ENCODE results near the gene FBLN1. TPM values are rescaled to one million over a fixed set of nuclear protein-coding genes. Genes with fewer than 3 reads are reported as not detected.
A peak's percentile ranks its signal among the peaks of the same experiment; 100 is the strongest.
"Not testable (repeated sequence)": the region's sequence is repeated elsewhere in the genome, so short reads cannot be mapped to it uniquely, and the experiment has no call there.

FBLN1 gene
- total RNA-seq, 2 donors from 2014 or later: 226 to 305 TPM

DNA sequence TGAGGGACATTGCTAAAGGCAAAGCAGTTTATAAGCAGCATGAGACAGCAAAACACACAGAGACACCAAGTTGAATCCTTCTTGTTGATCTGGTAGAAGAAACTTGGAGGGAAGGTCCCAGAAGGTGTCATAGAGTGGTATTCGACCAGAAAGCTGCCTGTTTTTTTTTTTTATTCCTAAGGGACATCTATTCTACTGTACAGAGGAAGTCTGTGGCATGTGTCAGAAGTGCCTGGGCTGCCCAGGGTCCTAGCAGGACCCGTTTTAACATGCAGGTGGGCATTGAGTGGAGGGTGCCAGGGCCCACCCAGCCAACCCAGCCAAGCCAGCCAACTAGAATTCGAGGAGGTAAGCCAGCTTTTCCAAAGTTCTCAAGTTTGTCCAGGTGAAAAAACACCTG, 100.9 kb downstream of the FBLN1 start:
- peaks cover 5% of the 10 kb centered on the region for H3K36me3 Mint-ChIP-seq (ENCODE audit: low read depth)
- Histone ChIP-seq H3K4me3 (ENCODE audit: low read length) (no peak overlapping the region), H3K27me3 (ENCODE audit: control insufficient read depth, insufficient read depth, low read length, poor library complexity, severe bottlenecking) (no peaks in the 10 kb centered on the region), H3K27ac (ENCODE audit: low read depth, low read length) (no peak overlapping the region), H3K9ac (ENCODE audit: extremely low read depth, low read length, poor library complexity, severe bottlenecking) (no peak overlapping the region), H3K9me3 (ENCODE audit: control insufficient read depth, low read length) (no peaks in the 10 kb centered on the region), H3K4me1 (ENCODE audit: control insufficient read depth, insufficient read depth, low read length) (no peaks in the 10 kb centered on the region), H3K36me3 (ENCODE audit: control insufficient read depth, insufficient read depth, low read length) (no peaks in the 10 kb centered on the region)
- WGBS, 2 experiments (ENCODE audit: insufficient coverage in 1 of 2, insufficient read length in 1 of 2): 88 to 96% methylated on average over 3 of the region's 3 CpGs
- TF ChIP-seq, protein P1, sequence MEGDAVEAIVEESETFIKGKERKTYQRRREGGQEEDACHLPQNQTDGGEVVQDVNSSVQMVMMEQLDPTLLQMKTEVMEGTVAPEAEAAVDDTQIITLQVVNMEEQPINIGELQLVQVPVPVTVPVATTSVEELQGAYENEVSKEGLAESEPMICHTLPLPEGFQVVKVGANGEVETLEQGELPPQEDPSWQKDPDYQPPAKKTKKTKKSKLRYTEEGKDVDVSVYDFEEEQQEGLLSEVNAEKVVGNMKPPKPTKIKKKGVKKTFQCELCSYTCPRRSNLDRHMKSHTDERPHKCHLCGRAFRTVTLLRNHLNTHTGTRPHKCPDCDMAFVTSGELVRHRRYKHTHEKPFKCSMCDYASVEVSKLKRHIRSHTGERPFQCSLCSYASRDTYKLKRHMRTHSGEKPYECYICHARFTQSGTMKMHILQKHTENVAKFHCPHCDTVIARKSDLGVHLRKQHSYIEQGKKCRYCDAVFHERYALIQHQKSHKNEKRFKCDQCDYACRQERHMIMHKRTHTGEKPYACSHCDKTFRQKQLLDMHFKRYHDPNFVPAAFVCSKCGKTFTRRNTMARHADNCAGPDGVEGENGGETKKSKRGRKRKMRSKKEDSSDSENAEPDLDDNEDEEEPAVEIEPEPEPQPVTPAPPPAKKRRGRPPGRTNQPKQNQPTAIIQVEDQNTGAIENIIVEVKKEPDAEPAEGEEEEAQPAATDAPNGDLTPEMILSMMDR (conservative IDR thresholded peaks at IDR 0.05): no peak
- H3K4me3 Mint-ChIP-seq: no peak overlapping the region
- H3K27me3 Mint-ChIP-seq (ENCODE audit: insufficient read depth): peaks cover 4% of the 10 kb centered on the region
- no peak for DNase-seq
- H3K4me1 Mint-ChIP-seq: peaks cover 6% of the 10 kb centered on the region
- H3K27ac Mint-ChIP-seq: no peak overlapping the region
- H3K9me3 Mint-ChIP-seq: no peaks in the 10 kb centered on the region

DNA sequence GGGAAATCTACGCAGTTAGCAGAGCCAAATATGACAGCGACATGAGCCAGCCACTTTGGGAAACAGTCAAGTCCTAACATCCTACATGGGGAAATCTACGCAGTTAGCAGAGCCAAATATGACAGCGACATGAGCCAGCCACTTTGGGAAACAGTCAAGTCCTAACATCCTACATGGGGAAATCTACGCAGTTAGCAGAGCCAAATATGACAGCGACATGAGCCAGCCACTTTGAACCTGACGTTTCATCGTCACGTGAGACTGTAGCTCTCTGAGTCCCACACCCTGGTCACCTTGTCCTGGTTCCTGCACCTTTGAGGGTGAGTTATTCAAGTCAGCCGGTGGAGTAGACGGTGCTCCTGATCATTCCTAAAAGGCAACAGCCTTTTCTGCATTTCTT, 105.4 kb downstream of the FBLN1 start:
- not testable (repeated sequence) for H3K4me1 Mint-ChIP-seq; H3K9me3 ChIP-seq (ENCODE audit: control insufficient read depth, low read length); H3K36me3 Mint-ChIP-seq (ENCODE audit: low read depth); H3K27ac ChIP-seq (ENCODE audit: low read depth, low read length); H3K4me3 Mint-ChIP-seq; H3K27ac Mint-ChIP-seq; H3K27me3 ChIP-seq (ENCODE audit: control insufficient read depth, insufficient read depth, low read length, poor library complexity, severe bottlenecking); DNase-seq; H3K4me3 ChIP-seq (ENCODE audit: low read length); H3K27me3 Mint-ChIP-seq (ENCODE audit: insufficient read depth); H3K9ac ChIP-seq (ENCODE audit: extremely low read depth, low read length, poor library complexity, severe bottlenecking); H3K36me3 ChIP-seq (ENCODE audit: control insufficient read depth, insufficient read depth, low read length); H3K4me1 ChIP-seq (ENCODE audit: control insufficient read depth, insufficient read depth, low read length); H3K9me3 Mint-ChIP-seq
- WGBS, 2 experiments (ENCODE audit: insufficient coverage in 1 of 2, insufficient read length in 1 of 2): 80 to 93% methylated on average over 1 to 8 of the region's 11 CpGs

DNA sequence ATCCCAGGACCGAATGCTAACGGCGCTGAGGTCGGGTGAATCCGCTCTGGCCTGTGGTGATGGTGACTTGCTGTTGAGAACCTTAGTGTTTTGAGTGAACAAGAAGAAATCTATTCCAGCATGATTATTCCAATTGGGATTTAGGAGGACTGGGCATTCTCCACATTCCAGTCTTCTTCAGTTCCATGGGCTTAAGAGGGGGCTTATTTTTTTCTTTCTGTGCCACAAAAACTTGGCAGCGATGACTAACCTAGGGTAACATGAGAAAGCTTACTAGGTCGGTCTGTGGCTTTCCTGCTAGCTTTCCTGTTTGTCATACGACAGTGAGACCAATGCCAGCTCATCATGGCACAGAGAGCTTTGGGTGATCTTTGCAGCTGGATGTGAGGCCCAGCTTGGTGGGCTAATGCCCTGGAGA, 106.1 kb downstream of the FBLN1 start:
- Histone ChIP-seq H3K36me3 (ENCODE audit: control insufficient read depth, insufficient read depth, low read length) (no peaks in the 10 kb centered on the region), H3K27me3 (ENCODE audit: control insufficient read depth, insufficient read depth, low read length, poor library complexity, severe bottlenecking) (no peaks in the 10 kb centered on the region), H3K27ac (ENCODE audit: low read depth, low read length) (no peak overlapping the region), H3K9ac (ENCODE audit: extremely low read depth, low read length, poor library complexity, severe bottlenecking) (no peak overlapping the region), H3K4me1 (ENCODE audit: control insufficient read depth, insufficient read depth, low read length) (no peaks in the 10 kb centered on the region), H3K4me3 (ENCODE audit: low read length) (no peak overlapping the region), H3K9me3 (ENCODE audit: control insufficient read depth, low read length) (no peaks in the 10 kb centered on the region)
- TF ChIP-seq, protein P1 (conservative IDR thresholded peaks at IDR 0.05): no peak
- DNase-seq: no peak
- Mint-ChIP-seq H3K9me3 (no peaks in the 10 kb centered on the region), H3K27me3 (ENCODE audit: insufficient read depth) (peaks cover 4% of the 10 kb centered on the region), H3K4me1 (no peaks in the 10 kb centered on the region), H3K27ac (no peak overlapping the region), H3K4me3 (no peak overlapping the region), H3K36me3 (ENCODE audit: low read depth) (no peaks in the 10 kb centered on the region)
- 86 to 92% methylated on average over 6 to 8 of the region's 8 CpGs for WGBS, 2 experiments (ENCODE audit: insufficient coverage in 1 of 2, insufficient read length in 1 of 2)

DNA sequence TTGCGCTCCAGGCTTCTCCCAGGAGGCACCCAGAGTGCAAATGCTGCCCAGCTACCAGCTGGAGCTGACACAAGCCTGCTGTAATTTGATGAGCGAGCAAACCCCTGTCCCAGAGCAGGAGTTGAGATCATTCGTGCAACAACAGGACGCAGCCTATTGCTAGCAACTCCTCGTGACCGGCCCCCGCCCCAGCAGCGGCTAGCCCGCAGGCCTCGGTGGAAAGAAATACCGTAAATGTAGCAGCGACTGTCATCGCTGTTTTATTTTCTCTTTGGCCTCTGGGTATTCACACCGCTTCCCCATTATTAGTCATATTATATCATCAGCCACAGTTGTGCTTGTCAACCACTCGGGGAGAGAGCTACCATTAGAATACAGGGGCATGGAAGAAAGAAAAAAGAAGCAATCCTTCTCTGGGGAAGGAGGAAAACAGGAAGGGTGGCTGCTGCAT, 109.8 kb downstream of the FBLN1 start:
- Mint-ChIP-seq H3K4me1 (no peaks in the 10 kb centered on the region), H3K27ac (no peak overlapping the region), H3K9me3 (no peaks in the 10 kb centered on the region), H3K36me3 (ENCODE audit: low read depth) (no peaks in the 10 kb centered on the region), H3K27me3 (ENCODE audit: insufficient read depth) (no peaks in the 10 kb centered on the region), H3K4me3 (no peak overlapping the region)
- no peaks in the 10 kb centered on the region for H3K9me3 ChIP-seq (ENCODE audit: control insufficient read depth, low read length)
- H3K27me3 ChIP-seq (ENCODE audit: control insufficient read depth, insufficient read depth, low read length, poor library complexity, severe bottlenecking): no peaks in the 10 kb centered on the region
- DNase-seq: no peak
- H3K4me3 ChIP-seq (ENCODE audit: low read length): no peak overlapping the region
- 80 to 89% methylated on average over 6 to 15 of the region's 15 CpGs for WGBS, 2 experiments (ENCODE audit: insufficient coverage in 1 of 2, insufficient read length in 1 of 2)
- TF ChIP-seq, protein P1 (conservative IDR thresholded peaks at IDR 0.05): no peak
- no peaks in the 10 kb centered on the region for H3K4me1 ChIP-seq (ENCODE audit: control insufficient read depth, insufficient read depth, low read length)
- H3K9ac ChIP-seq (ENCODE audit: extremely low read depth, low read length, poor library complexity, severe bottlenecking): no peak overlapping the region
- peak overlapping the region; percentile 83 for H3K27ac ChIP-seq (ENCODE audit: low read depth, low read length)
- H3K36me3 ChIP-seq (ENCODE audit: control insufficient read depth, insufficient read depth, low read length): no peaks in the 10 kb centered on the region

Measured in endodermal cell (in vitro differentiated cells).